Measurements from ENCODE around the gene CTSS.

The CTSS gene

DNA sequence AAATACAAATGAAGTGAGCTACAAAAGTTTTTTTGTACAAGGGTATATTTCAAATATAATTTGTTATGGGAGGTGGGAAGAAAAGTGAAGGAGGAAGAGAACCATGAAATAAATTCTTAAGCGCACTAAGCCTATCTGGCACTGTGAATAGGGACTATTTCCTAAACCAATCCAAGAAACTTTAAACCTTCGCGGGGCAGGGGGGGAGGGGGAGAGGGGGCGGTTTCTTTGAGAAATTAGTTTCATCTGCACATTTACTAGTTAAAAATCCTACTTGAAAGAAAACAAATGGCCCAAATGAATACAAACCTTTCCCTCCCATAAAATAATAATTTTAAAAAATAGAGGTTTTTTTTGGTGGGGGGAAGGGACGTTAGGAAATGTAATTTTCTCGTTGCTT is 69.0 kb downstream of the CTSS start:
- DNase-seq, result no peak

DNA sequence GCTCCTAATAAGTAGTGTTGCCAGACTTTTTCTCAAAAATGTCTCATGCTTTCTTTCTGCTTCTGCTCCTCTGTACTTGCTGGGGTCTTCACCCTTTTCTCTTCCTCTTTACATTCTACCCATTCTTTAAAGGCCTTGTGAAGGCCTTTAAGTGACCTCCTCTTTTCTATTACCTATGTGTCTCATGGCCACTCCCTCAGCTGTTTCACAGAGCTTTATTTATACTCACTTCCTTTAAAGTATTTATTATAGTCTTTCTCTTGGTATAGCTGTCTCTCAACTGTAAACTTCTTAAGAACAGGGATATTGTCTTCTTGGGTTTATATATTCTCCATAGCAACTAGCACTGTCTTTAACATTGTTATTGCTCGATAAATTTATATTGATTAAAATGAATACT is 69.4 kb downstream of the CTSS start:
- no peak for DNase-seq

DNA sequence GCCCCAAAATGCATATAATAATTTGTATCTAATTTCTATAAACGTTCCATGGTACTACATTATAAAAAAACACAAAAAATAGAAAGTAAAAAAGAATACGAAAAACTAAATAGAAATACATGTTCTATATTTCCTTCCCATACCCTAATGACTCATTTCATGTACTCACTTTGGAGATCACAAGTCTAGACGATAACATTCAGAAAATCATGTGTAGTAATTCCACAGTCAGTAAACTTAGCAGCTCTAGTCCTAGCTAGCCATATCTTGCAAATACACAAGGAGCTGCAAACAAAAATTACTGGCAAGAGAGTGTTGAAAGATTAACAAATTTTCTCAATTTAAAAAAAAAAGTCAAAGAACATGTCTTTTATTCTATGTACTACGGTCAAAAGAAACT is 70.0 kb downstream of the CTSS start:
- DNase-seq, result no peak

DNA sequence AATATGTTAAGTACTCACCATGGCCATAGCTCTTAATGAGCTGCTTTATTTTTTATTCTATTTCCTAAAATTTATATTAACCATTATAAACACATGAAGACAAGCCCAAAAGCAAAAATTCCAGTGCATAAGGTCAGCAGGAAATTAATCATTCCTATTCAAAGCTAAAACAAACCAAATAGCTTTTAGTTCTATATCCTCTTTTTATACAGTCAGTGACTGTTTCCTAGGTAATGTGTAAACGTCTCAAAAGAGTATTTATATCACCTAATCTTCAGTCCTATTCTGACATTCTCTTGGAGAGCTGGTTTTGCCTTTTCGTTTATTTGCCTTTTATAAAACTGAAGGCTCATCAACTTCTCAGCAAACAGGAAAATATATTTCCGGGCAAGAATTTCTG is 72.9 kb downstream of the CTSS start:
- DNase-seq, result no peak

DNA sequence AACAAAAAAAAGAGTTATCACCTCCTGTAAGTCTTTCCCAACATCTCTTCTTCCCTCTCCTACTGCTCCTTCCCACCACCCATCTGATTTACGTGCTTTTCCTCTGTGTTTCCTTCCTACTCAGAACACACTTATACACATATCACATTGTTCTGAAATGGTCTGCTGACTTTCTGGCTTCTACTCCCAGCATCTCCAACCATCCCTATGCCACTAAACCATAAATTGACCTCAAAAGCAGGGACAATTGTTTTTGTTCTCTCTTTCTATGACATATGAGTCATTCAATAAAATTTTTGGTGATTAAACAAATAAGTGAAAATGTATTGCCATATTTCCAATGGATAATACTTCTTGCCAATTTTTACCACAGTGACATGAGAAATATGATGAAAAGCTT is 76.8 kb downstream of the CTSS start:
- DNase-seq, result no peak

DNA sequence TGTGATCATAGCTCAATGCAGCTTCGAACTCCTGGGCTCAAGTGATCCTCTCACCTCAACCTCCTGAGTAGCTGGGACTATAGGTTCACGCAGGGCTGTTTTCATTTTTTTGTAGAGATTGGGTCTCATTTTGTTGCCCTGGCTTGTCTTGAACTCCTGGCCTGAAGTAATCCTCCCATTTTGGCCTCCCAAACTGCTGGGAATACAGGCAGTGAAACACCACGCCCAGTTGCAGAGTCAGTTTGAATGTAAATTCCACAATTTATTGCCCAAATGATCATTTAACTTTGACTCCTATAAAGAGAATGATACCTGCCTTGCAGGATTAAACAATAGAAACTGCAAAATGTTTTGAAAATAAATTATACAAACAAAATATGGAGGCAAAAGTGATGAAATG is 79.3 kb downstream of the CTSS start:
- no peak for DNase-seq

DNA sequence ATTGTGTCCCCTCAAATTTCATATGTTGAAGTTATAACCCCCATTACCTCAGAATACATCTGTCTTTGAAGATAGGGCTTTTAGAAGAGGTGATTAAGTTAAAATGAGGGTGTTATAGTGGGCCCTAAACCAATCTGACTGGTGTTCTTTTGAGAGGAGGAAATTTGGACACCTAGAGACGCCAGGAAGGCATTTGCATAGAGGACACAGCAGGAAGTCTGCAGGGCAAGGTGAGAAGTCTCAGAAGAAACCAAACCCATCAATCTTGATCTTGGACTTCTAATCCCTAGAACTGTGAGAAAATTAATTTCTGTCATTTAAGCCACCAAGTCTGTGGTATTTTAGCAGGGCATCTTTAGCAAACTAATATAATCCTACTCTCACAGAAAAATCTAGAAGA is 81.7 kb downstream of the CTSS start:
- DNase-seq, result no peak
